ENCODE results near the gene DSC3. TPM values are rescaled to one million over a fixed set of nuclear protein-coding genes. Genes with fewer than 3 reads are reported as not detected.

DSC3 gene
- total RNA-seq, 1 experiment from 2014 or later = 0.61 TPM

GRCh38 chr18:31056296-31056695 lies 13.8 kb upstream of the DSC3 start:
- H3K4me1 Mint-ChIP-seq = peaks cover 26 to 32% of the 10 kb centered on the region in 2 experiments
- no peaks in the 10 kb centered on the region for H3K4me1 ChIP-seq (ENCODE audit: insufficient read depth, low read length)
- H3K18ac ChIP-seq (ENCODE audit: insufficient read length, low read depth, low read length) = no peak overlapping the region
- no peak overlapping the region for H2BK5ac ChIP-seq (ENCODE audit: insufficient read length, low read length)
- no peak overlapping the region for H3K4me2 ChIP-seq (ENCODE audit: insufficient read depth, insufficient read length, low read length)
- H4K5ac ChIP-seq (ENCODE audit: insufficient read length, low read depth, low read length) = no peak overlapping the region
- no peak overlapping the region for H2BK120ac ChIP-seq (ENCODE audit: low read depth, low read length, poor library complexity, severe bottlenecking)
- peaks cover 0 to 9% (median 0%) of the 10 kb centered on the region in 3 experiments; a peak in 3 of 7 replicates for H3K36me3 Mint-ChIP-seq (ENCODE audit: insufficient read depth in 1 of 3, low read depth in 3 of 3)
- no peak overlapping the region for H3K27ac Mint-ChIP-seq
- H4K91ac ChIP-seq (ENCODE audit: insufficient read length, low read depth, low read length) = no peak overlapping the region
- no peak overlapping the region for H2AFZ ChIP-seq (ENCODE audit: low read length)
- H3K23me2 ChIP-seq (ENCODE audit: insufficient read length, low read depth, low read length, poor library complexity, severe bottlenecking) = no peaks in the 10 kb centered on the region
- no CpG with 5 or more reads among the region's 2 CpGs for WGBS (ENCODE audit: extremely low coverage, insufficient read length, low lambda C conversion rate)
- no peaks in the 10 kb centered on the region for H4K20me1 ChIP-seq (ENCODE audit: control insufficient read depth, insufficient read depth, insufficient read length)
- H2BK20ac ChIP-seq (ENCODE audit: low read depth, low read length, poor library complexity, severe bottlenecking) = no peak overlapping the region
- H3K27me3 ChIP-seq (ENCODE audit: insufficient read depth, low read length) = no peaks in the 10 kb centered on the region
- H4K8ac ChIP-seq (replicated peaks; ENCODE audit: insufficient read length, low read depth, low read length) = no peak overlapping the region
- DNase-seq = no peak
- H3K27ac ChIP-seq (ENCODE audit: insufficient read length, low read depth, low read length) = no peak overlapping the region
- H3K9me3 Mint-ChIP-seq = peaks cover 2 to 3% of the 10 kb centered on the region in 2 experiments; a peak in 1 of 5 replicates
- H3K79me1 ChIP-seq (ENCODE audit: insufficient read depth, low read depth, low read length, poor library complexity, severe bottlenecking) = no peaks in the 10 kb centered on the region
- no peak overlapping the region for H3K4me3 Mint-ChIP-seq
- H3K9me3 ChIP-seq (ENCODE audit: control insufficient read depth, low read depth, low read length) = no peaks in the 10 kb centered on the region
- H2BK15ac ChIP-seq (ENCODE audit: low read depth, low read length) = no peak overlapping the region
- no peak overlapping the region for H3K23ac ChIP-seq (ENCODE audit: insufficient read length, low read depth, low read length)
- H2AK5ac ChIP-seq (ENCODE audit: insufficient read length, low read length) = no peak overlapping the region
- peaks cover 4% of the 10 kb centered on the region for H3K27me3 Mint-ChIP-seq (ENCODE audit: low read depth)
- no peak overlapping the region for H3K4ac ChIP-seq (ENCODE audit: low read depth, low read length)
- H3K14ac ChIP-seq (ENCODE audit: insufficient read depth, low read length) = no peak overlapping the region
- no peak overlapping the region for H3T11ph ChIP-seq (ENCODE audit: low read length)
- H3K56ac ChIP-seq (ENCODE audit: insufficient read length, low read depth, low read length) = no peak overlapping the region
- no peak overlapping the region for H3K9ac ChIP-seq (ENCODE audit: extremely low read depth, insufficient read length, low read length)
- no peak overlapping the region for H2BK12ac ChIP-seq (ENCODE audit: insufficient read length, low read depth, low read length)
- no peak for TF ChIP-seq CTCF (conservative IDR thresholded peaks at IDR 0.05)
- no peaks in the 10 kb centered on the region for H3K79me2 ChIP-seq (ENCODE audit: insufficient read depth, low read length)

All from H9 (cell line).